PC-3 (cell line): ENCODE data around the gene SLC19A1. TPM values are rescaled to one million over a fixed set of nuclear protein-coding genes. Genes with fewer than 3 reads are reported as not detected.

Source experiments
- ATAC-seq: fragments of 200-7000 bp; cut with Tn5 transposase; 2 replicates; pipeline ENCODE4 v1.9.1; 2020; ENCODE audit warnings: mild to moderate bottlenecking, moderate library complexity
- BruUV-seq: library from RNA; stranded (reverse); fragments of 400-500 nt; replicated peaks from 2 replicates; lab custom pipeline; 2021; lab: Mats Ljungman, UMichigan
- CTCF ChIA-PET: fragments of 300-600 bp; sonication (Branson Sonifier 250); formaldehyde crosslinking; loops from one replicate; lab custom pipeline; 2022; ENCODE audit warnings: antibody characterized with exemption; lab: Charles Lee
- POLR2A ChIA-PET: fragments of 300-600 bp; sonication (Branson Sonifier 250); formaldehyde crosslinking; loops from one replicate; lab custom pipeline; 2022; ENCODE audit warnings: antibody characterized with exemption; ENCODE audit not compliant: unreplicated experiment; lab: Charles Lee
- DNase-seq: peaks from one replicate; pipeline ENCODE4 v3.0.0-alpha.2; 2015
- H2AFZ ChIP-seq: fragments of 300-600 bp; sonication (generic); 2 replicates; pipeline ENCODE4 v1.6.0; 2016; ENCODE audit warnings: antibody characterized with exemption, low read length
- H3F3A ChIP-seq: fragments of 300-600 bp; sonication (generic); one replicate; pipeline ENCODE4 v1.6.0; 2017; ENCODE audit warnings: antibody characterized with exemption, low read length, control low read depth, mild to moderate bottlenecking; ENCODE audit not compliant: unreplicated experiment
- H3K27ac ChIP-seq: fragments of 300-600 bp; sonication (generic); 2 replicates; pipeline ENCODE4 v1.5.1; 2016; ENCODE audit warnings: mild to moderate bottlenecking, low read length
- H3K27me3 ChIP-seq: fragments of 300-600 bp; sonication (generic); 2 replicates; pipeline ENCODE4 v1.6.1; 2016; ENCODE audit warnings: low read length, mixed read lengths
- H3K36me3 ChIP-seq: fragments of 300-600 bp; sonication (generic); 2 replicates; pipeline ENCODE4 v1.6.1; 2016; ENCODE audit warnings: low read depth, mixed run types, low read length, mixed read lengths
- H3K4me1 ChIP-seq: fragments of 300-600 bp; sonication (generic); 2 replicates; pipeline ENCODE4 v1.5.1; 2016; ENCODE audit warnings: low read length; ENCODE audit not compliant: insufficient read depth
- H3K4me2 ChIP-seq: fragments of 300-600 bp; sonication (generic); 2 replicates; pipeline ENCODE4 v1.6.0; 2016; ENCODE audit warnings: low read length
- H3K4me3 ChIP-seq: fragments of 300-600 bp; sonication (generic); 2 replicates; pipeline ENCODE4 v1.5.1; 2016; ENCODE audit warnings: mild to moderate bottlenecking, low read length, mixed read lengths
- H3K79me2 ChIP-seq: fragments of 300-600 bp; sonication (generic); 2 replicates; pipeline ENCODE4 v1.6.1; 2017; ENCODE audit warnings: low read length, mixed read lengths
- H3K9ac ChIP-seq: fragments of 300-600 bp; sonication (generic); 2 replicates; pipeline ENCODE4 v1.6.0; 2016; ENCODE audit warnings: mild to moderate bottlenecking, low read length
- H3K9me2 ChIP-seq: fragments of 300-600 bp; sonication (generic); replicated peaks from 2 replicates; pipeline ENCODE4 v1.6.1; 2016; ENCODE audit warnings: mixed run types, low read length, mixed read lengths
- H3K9me3 ChIP-seq: fragments of 300-600 bp; sonication (generic); 2 replicates; pipeline ENCODE4 v1.6.1; 2016; ENCODE audit warnings: low read length, mixed read lengths
- H4K20me1 ChIP-seq: fragments of 300-600 bp; sonication (generic); 2 replicates; pipeline ENCODE4 v1.6.1; 2016; ENCODE audit warnings: low read length, mixed read lengths
- EZH2 ChIP-seq: fragments of 300-600 bp; sonication (generic); IDR thresholded peaks from one replicate; pipeline ENCODE4 v1.6.1; 2017; ENCODE audit warnings: antibody characterized with exemption, mild to moderate bottlenecking, low read length; ENCODE audit not compliant: unreplicated experiment
- EZH2phosphoT487 ChIP-seq: fragments of 300-600 bp; sonication (generic); IDR thresholded peaks from 2 replicates; pipeline ENCODE4 v1.6.1; 2018; ENCODE audit warnings: mild to moderate bottlenecking, antibody characterized with exemption, low read length, borderline replicate concordance
- intact Hi-C: fragments of 100-400 bp; cut with micrococcal nuclease; formaldehyde crosslinking; loops from 2 replicates; pipeline ENCODE4 v1.9.0; 2023
- total RNA-seq: library from RNA; depleted of rRNA; stranded (reverse); fragments of >200 nt; gene quantifications from 2 replicates; pipeline ENCODE4 v1.2.3, GENCODE V29; 2014
- TF ChIP-seq, protein P1 (sequence below): fragments of 300-600 bp; sonication (generic); conservative IDR thresholded peaks from 2 replicates; pipeline ENCODE4 v1.5.1; 2017; ENCODE audit warnings: antibody characterized with exemption, low read depth, mild to moderate bottlenecking, low read length

Gene SLC19A1
- total RNA-seq, 1 experiment from 2014 or later: 54.2 TPM

DNA sequence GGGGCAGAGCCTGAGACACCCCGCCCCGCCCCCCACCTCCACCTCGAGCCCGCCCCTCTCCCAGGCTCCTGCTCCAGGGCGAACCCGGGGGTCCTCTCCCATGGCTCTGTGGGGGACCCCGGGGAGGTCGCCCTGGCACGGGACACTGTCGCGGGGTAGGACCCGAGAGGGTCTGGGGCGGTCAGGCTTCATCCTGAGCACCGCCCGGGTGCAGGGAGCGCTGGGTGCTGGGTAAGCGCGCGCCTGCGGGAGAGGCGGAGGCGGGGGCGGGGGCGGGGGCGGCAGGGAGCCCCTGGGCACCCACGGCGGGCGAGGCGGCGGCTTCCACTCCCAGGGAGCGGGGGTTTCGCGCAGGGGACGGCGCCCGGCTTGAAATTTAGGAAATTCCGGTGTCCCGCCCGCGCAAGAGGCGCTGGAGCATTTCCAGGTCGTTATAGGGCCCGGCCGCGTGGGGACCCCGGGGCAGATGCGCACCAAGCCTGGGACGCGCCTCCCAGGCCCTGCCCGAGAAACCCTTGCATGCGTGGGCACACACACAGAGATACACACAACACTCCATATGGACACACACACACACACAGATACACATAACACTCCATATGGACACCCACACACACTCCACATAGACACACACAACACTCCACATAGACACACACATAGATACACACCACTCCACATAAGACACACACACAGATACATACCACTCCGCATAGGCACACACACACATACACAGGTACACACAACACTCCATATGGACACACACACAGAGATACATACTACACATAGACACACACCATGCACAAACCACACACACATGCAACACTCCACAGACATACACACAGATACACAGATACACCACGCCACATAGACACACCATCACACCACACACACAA is 48.7 kb upstream of the SLC19A1 start:
- Histone ChIP-seq H3K9ac (0 out of 2 replicates have a peak overlapping the region, but pooled peaks have one; percentile 27), H3K27ac (no peak overlapping the region), H4K20me1 (no peaks in the 10 kb centered on the region), H2AFZ (peak overlapping the region; percentile 73), H3K9me3 (no peaks in the 10 kb centered on the region), H3K36me3 (no peaks in the 10 kb centered on the region), H3K79me2 (no peaks in the 10 kb centered on the region), H3K4me2 (peak overlapping the region; percentile 80), H3K4me3 (peak overlapping the region; percentile 60), H3K4me1 (no peaks in the 10 kb centered on the region), H3K9me2 (no peaks in the 10 kb centered on the region), H3F3A (no peaks in the 10 kb centered on the region), H3K27me3 (no peaks in the 10 kb centered on the region)
- TF ChIP-seq, protein P1, sequence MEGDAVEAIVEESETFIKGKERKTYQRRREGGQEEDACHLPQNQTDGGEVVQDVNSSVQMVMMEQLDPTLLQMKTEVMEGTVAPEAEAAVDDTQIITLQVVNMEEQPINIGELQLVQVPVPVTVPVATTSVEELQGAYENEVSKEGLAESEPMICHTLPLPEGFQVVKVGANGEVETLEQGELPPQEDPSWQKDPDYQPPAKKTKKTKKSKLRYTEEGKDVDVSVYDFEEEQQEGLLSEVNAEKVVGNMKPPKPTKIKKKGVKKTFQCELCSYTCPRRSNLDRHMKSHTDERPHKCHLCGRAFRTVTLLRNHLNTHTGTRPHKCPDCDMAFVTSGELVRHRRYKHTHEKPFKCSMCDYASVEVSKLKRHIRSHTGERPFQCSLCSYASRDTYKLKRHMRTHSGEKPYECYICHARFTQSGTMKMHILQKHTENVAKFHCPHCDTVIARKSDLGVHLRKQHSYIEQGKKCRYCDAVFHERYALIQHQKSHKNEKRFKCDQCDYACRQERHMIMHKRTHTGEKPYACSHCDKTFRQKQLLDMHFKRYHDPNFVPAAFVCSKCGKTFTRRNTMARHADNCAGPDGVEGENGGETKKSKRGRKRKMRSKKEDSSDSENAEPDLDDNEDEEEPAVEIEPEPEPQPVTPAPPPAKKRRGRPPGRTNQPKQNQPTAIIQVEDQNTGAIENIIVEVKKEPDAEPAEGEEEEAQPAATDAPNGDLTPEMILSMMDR: no peak
- TF ChIP-seq EZH2phosphoT487: no peak
- BruUV-seq: no TSS peak
- ChIA-PET POLR2A (no interaction called here), CTCF (no interaction called here)
- DNase-seq (peak; percentile 19), ATAC-seq (peak; percentile 81)
- intact Hi-C loops: no loop called here

DNA sequence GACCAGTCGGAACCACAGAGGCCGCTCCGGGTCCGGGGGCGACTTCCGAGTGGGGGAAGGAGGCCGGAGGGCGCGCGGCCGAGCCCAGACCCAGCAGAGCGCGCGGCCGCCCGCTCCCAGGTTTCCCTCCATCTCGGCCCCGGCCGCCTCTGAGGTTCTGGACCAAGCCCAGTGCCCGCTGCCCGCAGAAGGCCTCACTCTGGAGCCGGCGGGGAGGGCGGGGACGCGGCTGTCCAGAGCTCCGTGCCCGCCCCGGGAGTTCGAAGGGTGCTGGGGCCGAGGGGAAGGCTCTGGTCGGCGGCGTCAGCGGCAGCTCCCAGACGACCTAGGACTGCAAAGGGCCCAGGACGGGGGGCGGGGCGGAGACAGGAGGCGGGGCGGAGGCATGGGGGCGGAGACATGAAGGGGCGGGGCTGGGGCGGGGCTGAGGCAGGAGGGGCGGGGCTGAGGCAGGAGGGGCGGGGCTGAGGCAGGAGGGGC is 48.0 kb upstream of the SLC19A1 start:
- ATAC-seq (peak; percentile 77), DNase-seq (peak; percentile 17)
- no peaks in the 10 kb centered on the region for H3K27me3 ChIP-seq
- ChIA-PET CTCF (no interaction called here), POLR2A (no interaction called here)
- no peak overlapping the region for H3K27ac ChIP-seq
- H4K20me1 ChIP-seq: no peaks in the 10 kb centered on the region
- intact Hi-C loops: no loop called here
- H3K4me2 ChIP-seq: no peak overlapping the region
- no peaks in the 10 kb centered on the region for H3K9me3 ChIP-seq
- no peaks in the 10 kb centered on the region for H3K36me3 ChIP-seq
- H3K4me3 ChIP-seq: peak overlapping the region; percentile 60; the same call in 1 of the 2 replicates
- TF ChIP-seq, protein P1: no peak
- TF ChIP-seq EZH2 (no peak), EZH2phosphoT487 (no peak)
- no peak overlapping the region for H2AFZ ChIP-seq
- no TSS peak for BruUV-seq
- no peak overlapping the region for H3K9ac ChIP-seq
- no peaks in the 10 kb centered on the region for H3K79me2 ChIP-seq
- H3F3A ChIP-seq: no peaks in the 10 kb centered on the region
- H3K4me1 ChIP-seq: no peaks in the 10 kb centered on the region
- H3K9me2 ChIP-seq: no peaks in the 10 kb centered on the region
